HuH-7 (cell line): Measurements from ENCODE around the gene TUT7.
A peak's percentile ranks its signal among the peaks of the same experiment; 100 is the strongest.
"Not testable (repeated sequence)": the region's sequence is repeated elsewhere in the genome, so short reads cannot be mapped to it uniquely, and the experiment has no call there.

Source experiments
- DNase-seq: peaks from one replicate; pipeline ENCODE4 v3.0.0; 2011; ENCODE audit warnings: low spot score

Gene TUT7

DNA sequence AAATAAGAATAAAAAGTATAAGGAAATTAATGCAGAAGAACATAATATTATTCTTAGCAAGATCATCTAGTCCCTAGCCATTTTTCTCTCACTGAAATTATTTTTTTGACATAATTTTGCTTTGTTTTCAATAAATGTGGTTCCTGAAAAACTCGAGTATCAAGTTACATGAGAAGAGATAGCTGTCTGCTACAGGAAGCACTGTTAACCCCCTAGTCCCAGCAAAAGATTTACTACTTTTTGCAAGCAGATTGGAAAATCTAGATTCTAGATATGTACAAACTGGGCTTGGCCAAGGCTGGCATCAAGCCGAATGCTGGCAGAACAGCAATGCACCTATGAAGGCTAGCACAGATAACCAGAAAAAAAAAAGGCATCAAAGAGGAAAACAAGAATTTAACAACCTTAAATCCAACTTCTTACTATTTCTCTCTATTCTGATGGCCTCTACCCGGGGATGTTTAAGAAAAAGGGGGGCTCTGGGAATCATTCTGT, 49.9 kb downstream of the TUT7 start:
- DNase-seq: no peak

DNA sequence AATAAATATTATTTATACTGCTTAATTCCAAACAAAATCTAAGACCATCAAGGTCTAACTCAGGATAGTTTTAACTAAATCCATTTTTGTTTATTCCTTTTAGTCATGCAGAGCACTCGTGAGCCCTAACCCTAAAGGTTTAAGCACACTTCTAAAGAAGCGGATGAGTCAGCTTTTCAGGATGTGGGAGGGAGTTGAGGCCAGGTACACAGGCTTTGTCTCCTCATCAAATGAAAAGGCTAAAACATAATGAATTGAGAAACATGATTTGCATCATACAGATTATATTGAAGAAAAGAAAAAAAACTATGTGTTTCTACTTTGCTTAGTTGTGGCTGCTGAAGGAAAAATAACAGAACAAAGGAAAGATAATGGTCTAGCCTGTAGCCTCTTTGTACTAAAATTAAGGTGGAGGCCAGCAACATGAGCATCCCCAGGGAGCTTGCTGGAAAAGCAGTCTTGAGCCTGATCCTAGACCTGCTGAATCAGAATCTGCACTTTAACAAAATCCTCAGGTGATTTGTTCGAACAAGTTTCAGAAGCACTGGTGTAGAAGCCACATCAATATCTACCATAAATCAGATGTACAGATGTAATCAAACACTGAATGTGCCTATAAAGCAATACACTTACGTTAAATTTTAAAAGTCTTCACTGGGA, 50.8 kb downstream of the TUT7 start:
- no peak for DNase-seq

DNA sequence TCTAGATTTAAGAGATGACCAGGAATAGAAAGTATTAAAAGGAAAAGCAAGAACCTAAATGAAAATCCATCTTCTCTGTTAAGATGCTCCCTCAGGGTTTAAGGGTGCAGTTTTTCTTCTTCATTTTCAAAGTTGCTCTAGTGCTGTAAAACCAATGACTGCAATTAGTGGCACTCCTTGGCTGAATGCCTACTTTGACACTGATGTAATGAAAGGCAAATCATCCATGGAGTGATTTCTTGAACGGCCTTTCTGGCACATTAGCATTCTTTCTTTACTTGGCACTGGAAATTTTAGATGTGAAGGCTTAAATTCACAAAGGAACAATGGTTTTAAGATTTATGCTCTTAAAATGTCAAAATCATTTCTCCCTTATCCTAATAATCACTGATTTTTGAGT, 52.5 kb downstream of the TUT7 start:
- no peak for DNase-seq

DNA sequence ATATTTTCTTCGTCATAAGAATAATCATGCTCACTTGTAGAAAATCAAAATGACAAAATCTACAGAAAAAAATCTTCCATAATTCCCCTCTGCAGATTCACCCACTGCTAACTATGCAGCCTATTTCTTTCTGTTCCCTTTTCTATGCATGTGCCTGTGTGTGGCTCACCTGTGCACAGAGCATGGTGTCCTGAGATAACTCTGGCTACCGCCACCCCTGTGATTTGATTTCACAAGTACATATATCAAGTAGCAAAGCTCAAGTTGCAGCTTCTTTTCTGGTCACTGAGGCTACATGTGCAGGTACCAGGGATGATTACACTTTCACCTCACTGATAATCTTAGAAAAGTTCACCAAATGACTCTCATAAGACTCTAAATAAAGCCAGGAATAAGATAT, 53.5 kb downstream of the TUT7 start:
- no peak for DNase-seq

DNA sequence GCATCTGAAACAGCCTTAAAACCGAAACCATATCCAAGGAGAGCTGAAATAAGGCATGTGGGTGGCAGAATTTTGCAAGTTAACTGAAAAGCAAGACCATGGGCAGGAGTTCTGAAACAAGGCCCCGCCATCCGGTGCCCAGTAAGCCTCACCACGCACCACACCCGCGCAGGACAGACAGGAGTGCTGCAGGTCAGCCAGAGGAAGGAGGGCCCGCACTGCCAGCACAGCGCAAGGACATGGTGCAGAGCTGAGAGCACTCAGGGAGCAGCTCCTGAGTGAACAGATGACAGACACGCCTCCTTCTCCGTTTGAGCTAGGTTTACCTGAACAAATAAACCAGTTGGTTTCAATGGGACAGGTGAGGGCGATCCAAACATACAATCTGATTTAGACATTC, 55.3 kb downstream of the TUT7 start:
- DNase-seq: no peak

DNA sequence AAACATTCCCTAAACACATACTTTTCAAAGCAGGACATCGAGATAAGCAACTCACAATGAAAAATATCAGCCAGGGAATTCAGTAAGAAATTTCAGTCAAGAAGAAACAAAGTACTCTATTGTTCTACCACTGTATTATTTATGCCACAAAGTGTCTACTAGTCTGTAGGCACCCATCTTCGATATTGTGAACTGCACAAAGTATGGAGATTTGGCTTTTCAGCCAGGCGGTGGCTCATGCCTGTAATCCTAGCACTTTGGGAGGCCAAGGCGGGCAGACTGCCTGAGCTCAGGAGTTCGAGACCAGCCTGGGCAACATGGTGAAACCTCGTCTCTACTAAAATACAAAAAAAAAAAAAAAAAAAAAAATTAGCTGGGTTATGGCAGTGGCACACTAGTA, 63.9 kb downstream of the TUT7 start:
- DNase-seq: not testable (repeated sequence)

DNA sequence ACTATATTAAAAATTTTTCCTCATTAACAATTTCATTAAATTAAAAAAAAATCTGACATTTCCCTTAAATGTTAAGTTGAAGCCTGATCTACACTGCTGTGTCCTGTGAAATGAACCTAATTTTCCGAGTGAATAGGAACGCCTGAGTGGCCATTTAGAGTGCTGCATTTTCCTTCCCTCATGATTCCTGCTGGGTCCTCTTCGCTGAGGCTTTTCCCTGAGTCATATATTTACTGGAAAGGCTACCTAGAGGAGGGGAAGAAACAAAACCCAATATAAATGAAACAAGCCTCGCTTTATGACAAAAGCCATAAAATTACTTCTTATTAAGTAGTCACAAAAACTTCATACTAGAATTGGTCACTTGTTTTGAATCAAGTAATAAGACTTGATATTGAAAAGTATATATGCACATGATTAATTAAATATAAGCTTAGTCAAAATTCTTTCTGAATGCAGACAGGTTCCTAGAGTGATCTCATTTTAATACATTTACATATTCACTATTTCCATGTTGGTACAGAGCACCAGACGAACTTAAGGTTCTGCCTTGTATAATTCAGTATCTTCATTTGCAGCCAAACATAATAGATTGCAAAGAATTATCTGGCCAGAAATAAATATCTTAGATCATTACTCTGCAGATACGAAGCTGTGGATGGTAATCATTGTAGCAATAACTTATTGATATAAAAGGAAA, 65.6 kb downstream of the TUT7 start:
- DNase-seq: no peak

DNA sequence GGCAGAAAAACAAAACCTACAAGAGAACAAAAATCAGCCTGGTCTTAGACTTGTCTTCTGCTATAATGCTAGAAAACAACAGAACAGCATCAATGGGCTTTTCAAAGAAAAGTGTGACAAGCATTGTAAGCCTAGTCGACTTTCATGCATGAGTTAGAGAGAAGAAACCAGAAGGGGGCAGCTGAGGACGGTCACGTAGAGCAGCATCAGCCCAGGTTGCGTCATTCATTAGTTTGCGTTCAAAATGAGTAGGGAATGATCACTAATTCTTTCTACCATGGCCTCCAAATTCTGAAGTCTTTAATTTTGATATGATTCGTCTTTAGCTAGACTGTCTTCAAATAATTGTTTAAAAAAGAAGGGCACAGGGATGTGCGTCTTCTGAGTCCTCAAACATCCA, 67.2 kb downstream of the TUT7 start:
- DNase-seq: peak; percentile 63

DNA sequence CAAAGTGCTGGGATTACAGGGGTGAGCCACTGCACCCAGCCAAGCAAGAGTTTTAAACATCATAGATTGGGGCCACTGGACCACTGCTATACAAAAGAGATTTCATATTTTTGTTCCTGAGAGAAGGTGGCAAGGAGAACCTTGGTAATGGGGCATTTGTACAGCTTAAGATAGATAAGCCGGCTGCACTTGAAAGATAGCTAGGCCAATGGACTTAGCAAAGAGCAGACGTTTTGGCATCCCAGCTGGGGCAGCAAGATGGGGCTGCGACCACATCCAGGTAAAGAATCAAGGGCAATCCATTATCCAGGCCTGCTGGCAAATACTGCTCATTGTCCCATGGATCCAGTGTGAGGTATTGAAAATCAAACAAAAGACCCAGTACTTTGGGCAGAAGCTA, 67.9 kb downstream of the TUT7 start:
- no peak for DNase-seq

DNA sequence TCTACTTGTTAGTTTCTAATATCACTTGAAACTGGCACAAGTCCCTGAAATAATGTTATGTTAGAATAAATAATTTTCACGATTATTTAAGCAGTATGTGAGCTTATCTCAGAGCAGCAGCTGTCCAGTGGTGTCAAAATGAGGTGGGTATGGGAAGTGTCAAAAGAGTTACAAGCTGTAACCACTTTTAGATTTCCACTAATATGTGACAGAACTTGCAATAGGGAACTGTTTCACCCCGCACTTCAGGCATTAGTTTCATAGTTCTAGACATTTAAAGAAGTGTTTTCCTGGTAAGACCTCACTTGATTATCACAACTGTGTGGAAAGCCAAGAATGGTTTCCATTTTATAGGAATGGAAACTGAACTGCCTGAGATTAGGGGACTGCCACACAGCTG, 68.9 kb downstream of the TUT7 start:
- no peak for DNase-seq

DNA sequence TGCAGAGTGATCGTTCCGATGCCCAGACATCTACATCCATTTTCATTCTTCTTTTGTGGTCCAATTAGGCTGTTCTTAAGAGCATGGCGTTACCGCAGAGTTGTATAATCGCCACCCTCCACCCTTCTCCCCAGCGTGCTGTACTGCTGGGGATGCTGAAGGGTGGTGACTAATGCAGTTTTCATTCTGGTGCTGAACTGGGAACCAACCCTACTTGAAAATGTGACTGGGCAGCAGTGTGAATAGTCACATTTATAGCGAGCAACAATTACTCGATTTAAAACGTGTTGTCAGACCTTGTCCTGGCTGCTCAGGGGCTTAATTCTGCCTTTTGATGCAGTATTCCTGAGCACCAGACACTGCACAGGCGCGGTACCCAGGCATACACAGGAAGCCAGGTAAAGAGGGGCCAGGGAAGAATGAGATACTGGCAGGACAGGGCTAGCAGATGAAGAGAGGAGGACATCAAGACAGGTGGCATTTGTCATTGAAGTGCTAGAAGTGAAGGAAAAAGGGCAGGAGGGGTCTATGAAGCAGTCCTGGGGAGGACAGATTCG, 71.2 kb downstream of the TUT7 start:
- DNase-seq: no peak

DNA sequence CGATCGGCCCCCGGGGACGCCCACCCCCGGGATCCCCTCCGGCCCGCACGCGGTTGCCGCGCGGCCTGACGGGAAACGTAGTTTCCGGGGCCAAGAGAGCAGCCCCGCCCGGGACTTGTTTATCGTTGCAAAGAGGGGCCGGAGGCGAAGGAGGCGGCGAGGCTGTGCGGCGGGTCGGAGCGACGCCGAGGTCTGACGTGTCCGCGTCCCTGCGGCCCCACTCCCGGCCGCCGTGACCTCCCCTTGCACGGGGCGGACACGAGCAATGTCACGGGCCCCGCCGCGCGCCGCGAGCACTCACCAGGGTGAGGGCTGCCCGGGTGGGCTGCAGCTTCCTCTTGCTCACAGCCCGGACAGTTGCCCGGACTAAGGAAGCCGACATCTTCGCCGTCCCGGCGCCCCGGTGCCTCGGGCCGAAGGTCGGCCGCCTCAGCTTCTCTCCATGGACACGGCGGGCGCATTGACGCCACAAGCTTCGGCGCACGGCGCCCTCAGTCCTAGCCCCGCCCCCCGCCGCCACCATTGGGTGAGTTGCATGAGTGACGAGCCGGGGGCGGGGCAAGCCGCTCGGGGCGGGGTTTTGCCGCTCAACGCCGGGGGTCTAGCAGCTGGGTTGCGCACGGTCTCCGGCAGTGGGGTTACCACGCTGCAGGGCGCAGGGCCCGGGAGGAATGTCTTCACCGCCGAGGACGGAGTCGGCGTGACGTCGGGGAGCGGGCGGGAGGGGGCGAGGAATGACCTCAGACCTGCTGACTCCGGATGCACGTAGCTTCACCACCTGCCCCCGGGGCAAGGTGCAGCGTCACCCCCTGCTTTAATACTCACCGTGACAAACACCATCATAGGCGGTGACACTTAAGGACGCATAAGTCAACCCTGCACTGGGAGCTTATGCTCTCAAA, 71.9 kb downstream of the TUT7 start, which contains the start of gene ISCA1:
ISCA1 (minus strand) TSS at position 462 of the 902 bp plus-strand sequence; CDS start at position 382, 80 bp downstream.
- peak; percentile 90 for DNase-seq

DNA sequence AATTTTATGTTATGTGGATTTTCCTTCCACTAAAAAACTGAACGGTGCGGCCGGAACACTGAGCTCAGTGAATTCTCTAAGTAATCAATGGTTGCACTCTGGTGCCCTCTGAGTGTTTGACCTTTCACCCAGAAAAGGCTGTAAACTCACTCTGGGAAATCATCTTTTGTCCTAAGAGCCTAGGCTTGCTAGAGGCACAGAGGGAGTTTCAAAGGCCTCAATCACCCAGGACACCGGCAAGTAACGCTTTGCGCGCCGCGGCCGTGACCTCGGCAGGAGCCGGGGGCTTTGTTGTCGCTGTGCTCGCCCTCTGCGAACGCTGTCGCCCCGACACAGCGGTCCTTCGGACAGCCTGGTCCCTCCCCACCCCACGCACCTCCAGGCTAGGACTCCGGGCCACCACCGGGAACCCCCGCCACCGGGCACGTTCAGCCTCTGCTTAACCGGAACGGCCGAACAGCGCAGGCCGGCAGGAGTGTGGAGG, 72.6 kb downstream of the TUT7 start:
- DNase-seq: peak; percentile 53

DNA sequence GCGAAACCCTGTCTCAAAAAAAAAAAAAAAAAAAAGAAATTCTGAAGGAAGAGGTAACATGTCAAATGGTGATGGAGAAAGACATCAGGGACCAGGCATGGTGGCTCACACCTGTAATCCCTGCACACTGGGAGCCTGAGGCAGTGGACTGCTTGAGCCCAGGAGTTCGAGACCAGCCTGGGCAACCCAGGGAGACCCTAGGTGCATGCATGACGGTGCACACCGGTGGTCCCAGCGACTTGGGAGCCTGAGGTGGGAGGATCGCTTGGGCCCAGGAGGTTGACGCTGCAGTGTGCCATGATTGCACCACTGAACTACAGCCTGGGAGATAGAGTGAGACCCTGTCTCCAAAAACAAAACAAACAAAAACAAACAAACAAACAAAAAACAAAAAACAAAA, 73.6 kb downstream of the TUT7 start:
- no peak for DNase-seq

DNA sequence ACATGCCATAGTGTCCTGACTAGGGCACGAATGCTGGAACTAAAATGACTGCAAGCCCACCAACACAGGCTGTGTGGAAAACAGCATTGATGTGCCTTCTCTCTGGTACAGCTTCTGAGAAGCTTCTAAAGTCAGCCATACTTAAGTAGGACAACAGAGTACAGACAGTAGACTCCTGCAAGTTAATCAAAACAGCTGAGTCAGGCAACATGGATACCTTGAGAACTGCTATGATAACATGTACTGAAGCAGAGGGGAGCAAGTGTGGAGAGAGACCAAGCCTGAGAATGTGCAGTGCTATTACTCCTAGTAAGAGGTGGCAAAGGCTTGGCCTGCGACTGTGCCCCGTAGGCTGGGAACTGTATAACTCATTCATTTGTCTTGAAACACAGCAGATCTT, 74.4 kb downstream of the TUT7 start:
- no peak for DNase-seq

DNA sequence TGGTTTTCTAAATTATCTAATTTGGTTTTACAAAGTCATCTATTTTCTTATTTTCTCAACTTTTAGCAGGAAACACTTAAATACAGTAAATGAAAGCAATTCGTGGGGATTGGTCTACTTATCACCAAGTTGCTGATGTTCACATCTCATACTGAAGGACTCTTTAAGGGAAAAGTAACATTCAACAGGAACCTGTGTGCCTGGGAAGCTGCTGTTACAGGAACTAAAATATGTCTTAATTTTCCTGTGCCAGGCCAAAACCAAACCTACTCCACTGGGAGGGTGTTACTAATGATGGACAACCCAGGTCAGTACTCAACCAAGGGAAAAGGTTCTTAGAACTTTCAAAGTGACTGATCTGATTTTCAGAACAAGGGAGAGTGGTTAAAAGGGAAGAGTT, 77.1 kb downstream of the TUT7 start:
- no peak for DNase-seq

DNA sequence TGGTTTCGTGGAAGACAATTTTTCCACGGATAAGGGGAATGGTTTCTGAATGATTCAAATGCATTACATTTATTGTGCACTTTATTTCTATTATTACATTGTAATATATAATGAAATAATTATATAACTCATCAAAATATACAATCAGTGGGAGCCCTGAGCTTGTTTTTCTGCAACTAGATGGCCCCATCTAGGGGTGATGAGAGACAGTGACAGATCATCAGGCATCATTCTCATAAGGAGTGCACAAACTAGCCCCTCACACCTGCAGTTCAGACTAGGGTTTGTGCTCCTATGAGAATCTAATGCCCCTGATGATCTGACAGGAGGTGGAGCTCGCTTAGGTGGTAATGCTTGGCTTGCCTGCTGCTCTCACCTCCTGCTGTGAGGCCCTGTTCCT, 78.2 kb downstream of the TUT7 start:
- DNase-seq: no peak

DNA sequence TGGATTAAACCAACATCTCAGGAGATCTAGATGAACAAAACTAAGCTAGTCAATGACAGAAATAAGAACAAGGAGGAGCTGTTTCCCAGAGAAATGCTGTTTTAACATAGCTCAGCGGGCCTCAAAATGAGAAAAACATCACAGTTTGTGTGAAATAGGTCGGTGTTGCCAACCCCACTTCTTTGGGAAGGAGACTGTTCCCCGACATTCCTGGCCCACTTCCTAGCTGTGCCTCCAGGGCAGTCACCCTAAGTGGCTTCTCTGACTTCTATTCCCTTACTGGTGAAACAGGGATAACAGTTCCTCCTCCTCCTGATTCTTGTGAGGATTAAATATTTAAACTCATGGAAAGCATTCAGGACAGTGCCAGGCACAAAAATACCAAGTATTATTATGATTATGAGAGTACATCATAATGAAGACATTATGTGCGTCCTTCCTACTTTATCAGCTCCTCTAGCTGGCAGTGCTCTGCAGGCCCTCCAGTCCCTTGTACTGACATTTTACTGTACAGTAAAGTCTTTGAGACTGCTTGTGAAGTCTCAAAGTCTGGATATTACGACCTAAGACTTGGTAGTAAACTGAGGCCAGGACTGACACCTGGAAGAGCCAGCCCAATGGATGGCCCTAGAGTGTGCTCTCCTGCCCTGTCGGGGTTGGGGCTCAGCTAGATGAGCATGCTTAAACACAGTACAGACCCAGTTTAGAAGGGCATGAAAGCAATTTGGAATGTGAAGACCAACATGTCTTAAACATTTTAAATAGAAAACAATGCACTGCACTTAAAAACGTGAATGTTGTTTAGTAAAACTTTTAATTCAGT, 79.2 kb downstream of the TUT7 start:
- no peak for DNase-seq

DNA sequence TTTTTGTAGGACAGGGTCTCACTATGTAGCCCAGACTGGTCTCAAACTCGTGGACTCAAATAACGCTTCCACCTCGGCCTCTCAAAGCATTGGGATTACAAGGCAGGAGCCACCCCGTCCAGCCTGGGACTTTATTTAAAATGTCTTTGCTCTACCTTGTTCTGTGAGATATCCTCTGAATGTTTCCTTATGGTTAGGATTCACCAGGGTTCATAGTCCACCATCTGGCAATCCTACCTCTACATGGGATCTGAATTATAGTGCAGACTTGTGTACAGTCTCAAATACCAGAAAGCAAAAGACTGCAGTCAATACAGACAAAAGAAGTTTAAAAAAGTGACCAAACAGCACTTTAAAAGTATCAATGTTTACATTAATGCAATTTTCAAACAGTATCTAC, 82.0 kb downstream of the TUT7 start:
- DNase-seq: no peak

DNA sequence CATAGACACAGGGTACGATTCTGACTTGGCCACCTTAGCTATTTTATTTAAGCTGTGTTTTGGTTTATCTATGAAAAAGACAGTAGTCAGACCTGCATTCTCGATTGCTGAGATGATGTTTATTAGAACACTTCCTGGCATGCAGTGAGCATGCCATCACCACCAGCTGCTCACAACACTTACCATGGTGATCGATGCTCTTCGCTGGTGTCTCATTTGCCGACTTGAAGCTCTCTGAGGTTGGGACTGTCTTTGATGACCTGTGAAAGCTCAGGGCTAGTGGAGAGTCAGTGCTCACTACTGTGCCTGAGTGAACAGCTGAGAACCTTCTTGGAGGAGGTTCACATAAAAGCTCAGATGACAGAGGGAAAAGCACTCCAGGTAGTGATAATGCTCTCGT, 90.3 kb downstream of the TUT7 start:
- DNase-seq: no peak

DNA sequence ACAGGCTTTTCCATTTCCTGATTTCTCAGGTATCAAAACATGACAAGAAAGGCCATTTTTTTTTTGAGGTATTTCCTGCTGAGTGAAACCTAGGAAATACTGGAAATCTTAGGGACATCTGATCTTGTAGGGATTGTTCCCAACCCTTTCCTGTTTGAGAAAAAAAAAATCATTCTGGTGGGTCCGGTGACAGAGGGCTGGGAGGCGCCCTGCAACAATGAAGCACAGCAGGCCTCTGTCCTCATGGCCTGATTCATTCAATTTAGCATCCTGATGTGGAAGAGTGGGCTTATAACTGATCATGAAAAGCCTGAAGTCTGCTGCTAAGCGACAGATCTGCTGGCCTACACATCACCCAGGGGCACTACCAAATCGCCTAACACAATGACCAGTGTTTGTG, 91.7 kb downstream of the TUT7 start:
- DNase-seq: no peak
